Astrocyte (in vitro differentiated cells and primary cell): Measurements from ENCODE around the gene HTR3A. TPM values are rescaled to one million over a fixed set of nuclear protein-coding genes. Genes with fewer than 3 reads are reported as not detected.

ENCODE experiments used
- DNase-seq: peaks from one replicate; pipeline ENCODE4 v3.0.0-alpha.2; 2010; ENCODE audit warnings: low read depth
- FAIRE-seq: peaks from 2 replicates; lab custom pipeline; 2011; peaks lifted over from hg19 to GRCh38; lab: Jason Lieb, UNC
- H2AFZ ChIP-seq: 2 replicates; pipeline ENCODE4 v1.6.0; 2012; ENCODE audit warnings: low read depth, low read length, inconsistent platforms
- H3K27ac ChIP-seq: 2 replicates; pipeline ENCODE4 v1.5.1; 2011; ENCODE audit warnings: low read depth, low read length, inconsistent platforms
- H3K27me3 ChIP-seq: 2 replicates; pipeline ENCODE4 v1.6.0; 2011; ENCODE audit warnings: low read length, inconsistent platforms; ENCODE audit not compliant: insufficient read depth
- H3K36me3 ChIP-seq: 2 replicates; pipeline ENCODE4 v1.5.1; 2011; ENCODE audit warnings: low read length, inconsistent platforms; ENCODE audit not compliant: insufficient read depth
- H3K4me1 ChIP-seq: 2 replicates; pipeline ENCODE4 v1.5.1; 2011; ENCODE audit warnings: low read length, inconsistent platforms; ENCODE audit not compliant: insufficient read depth
- H3K4me2 ChIP-seq: 2 replicates; pipeline ENCODE4 v1.6.0; 2012; ENCODE audit warnings: low read length, inconsistent platforms
- H3K4me3 ChIP-seq: 2 replicates; pipeline ENCODE4 v1.5.1; 2011; ENCODE audit warnings: low read depth, mild to moderate bottlenecking, low read length, inconsistent platforms; ENCODE audit not compliant: insufficient read depth
- H3K79me2 ChIP-seq: 2 replicates; pipeline ENCODE4 v1.6.0; 2012; ENCODE audit warnings: mild to moderate bottlenecking, low read length, inconsistent platforms; ENCODE audit not compliant: insufficient read depth
- H3K9ac ChIP-seq: 2 replicates; pipeline ENCODE4 v1.6.0; 2012; ENCODE audit warnings: mild to moderate bottlenecking, low read length, inconsistent platforms
- H3K9me3 ChIP-seq: 2 replicates; pipeline ENCODE4 v1.5.1; 2012; ENCODE audit warnings: low read depth, mild to moderate bottlenecking, low read length, inconsistent platforms; ENCODE audit not compliant: insufficient read depth
- H4K20me1 ChIP-seq: 2 replicates; pipeline ENCODE4 v1.6.0; 2012; ENCODE audit warnings: low read length, inconsistent platforms; ENCODE audit not compliant: insufficient read depth
- H3K27ac Mint-ChIP-seq: one replicate; pipeline ENCODE4 v1.8.0; 2021; ENCODE audit warnings: mild to moderate bottlenecking, mixed read lengths; ENCODE audit not compliant: unreplicated experiment
- H3K27me3 Mint-ChIP-seq: one replicate; pipeline ENCODE4 v1.8.0; 2021; ENCODE audit warnings: low read depth, mixed read lengths; ENCODE audit not compliant: unreplicated experiment
- H3K36me3 Mint-ChIP-seq: one replicate; pipeline ENCODE4 v1.8.0; 2021; ENCODE audit warnings: low read depth, mixed read lengths; ENCODE audit not compliant: unreplicated experiment
- H3K4me1 Mint-ChIP-seq: one replicate; pipeline ENCODE4 v1.8.0; 2021; ENCODE audit warnings: low read depth, mixed read lengths; ENCODE audit not compliant: unreplicated experiment
- H3K4me3 Mint-ChIP-seq: one replicate; pipeline ENCODE4 v1.8.0; 2021; ENCODE audit warnings: mild to moderate bottlenecking, moderate library complexity, mixed read lengths; ENCODE audit not compliant: unreplicated experiment
- H3K9me3 Mint-ChIP-seq: one replicate; pipeline ENCODE4 v1.8.0; 2021; ENCODE audit warnings: mild to moderate bottlenecking, mixed read lengths; ENCODE audit not compliant: unreplicated experiment
- EZH2 ChIP-seq: IDR thresholded peaks from 2 replicates; pipeline ENCODE4 v1.6.1; 2012; ENCODE audit warnings: mild to moderate bottlenecking, low read length, inconsistent platforms; ENCODE audit not compliant: insufficient read depth
- total RNA-seq: library from RNA; stranded (reverse); gene quantifications from 2 replicates; pipeline ENCODE4 v1.2.1, GENCODE V29; 2021
- TF ChIP-seq, protein P1 (sequence below): IDR thresholded peaks from 2 replicates; pipeline ENCODE4 v1.5.1; 2011; ENCODE audit warnings: low read depth, mild to moderate bottlenecking, inconsistent platforms, low read length, moderate library complexity; ENCODE audit not compliant: insufficient read depth

Gene HTR3A
- total RNA-seq, 1 donor from 2014 or later: not detected

DNA sequence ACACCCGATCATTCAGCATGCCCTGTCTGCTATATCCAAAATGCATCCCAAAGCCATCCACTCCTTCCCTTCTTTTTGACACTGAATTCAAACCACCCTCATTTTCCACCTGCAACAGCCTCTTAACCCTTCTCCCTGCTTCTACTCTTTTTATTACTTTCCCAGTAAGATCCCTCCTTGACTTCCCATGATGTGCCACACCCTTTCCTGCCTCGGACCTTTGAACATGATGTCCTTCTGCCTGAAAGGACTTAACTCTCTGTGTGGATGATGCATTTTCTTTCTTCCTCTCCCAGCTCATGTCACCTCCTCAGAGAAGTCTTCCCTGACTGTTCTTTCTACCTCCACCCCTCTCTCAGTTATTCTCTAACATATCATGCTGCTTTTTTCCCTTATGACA is 36.5 kb downstream of the HTR3A start:
- Histone ChIP-seq H3K9ac (no peak overlapping the region), H3K4me1 (no peaks in the 10 kb centered on the region), H2AFZ (no peak overlapping the region), H3K4me2 (no peak overlapping the region), H3K79me2 (no peaks in the 10 kb centered on the region), H3K4me3 (no peak overlapping the region), H3K36me3 (no peaks in the 10 kb centered on the region), H3K27ac (no peak overlapping the region), H3K27me3 (no peaks in the 10 kb centered on the region), H4K20me1 (no peaks in the 10 kb centered on the region), H3K9me3 (no peaks in the 10 kb centered on the region)
- H3K4me3 Mint-ChIP-seq: no peak overlapping the region
- H3K27ac Mint-ChIP-seq: no peak overlapping the region
- no peak for DNase-seq
- H3K27me3 Mint-ChIP-seq: peaks cover 41% of the 10 kb centered on the region
- no peaks in the 10 kb centered on the region for H3K36me3 Mint-ChIP-seq
- H3K4me1 Mint-ChIP-seq: peaks cover 5% of the 10 kb centered on the region
- FAIRE-seq: no peak
- no peak for TF ChIP-seq EZH2
- TF ChIP-seq, protein P1, sequence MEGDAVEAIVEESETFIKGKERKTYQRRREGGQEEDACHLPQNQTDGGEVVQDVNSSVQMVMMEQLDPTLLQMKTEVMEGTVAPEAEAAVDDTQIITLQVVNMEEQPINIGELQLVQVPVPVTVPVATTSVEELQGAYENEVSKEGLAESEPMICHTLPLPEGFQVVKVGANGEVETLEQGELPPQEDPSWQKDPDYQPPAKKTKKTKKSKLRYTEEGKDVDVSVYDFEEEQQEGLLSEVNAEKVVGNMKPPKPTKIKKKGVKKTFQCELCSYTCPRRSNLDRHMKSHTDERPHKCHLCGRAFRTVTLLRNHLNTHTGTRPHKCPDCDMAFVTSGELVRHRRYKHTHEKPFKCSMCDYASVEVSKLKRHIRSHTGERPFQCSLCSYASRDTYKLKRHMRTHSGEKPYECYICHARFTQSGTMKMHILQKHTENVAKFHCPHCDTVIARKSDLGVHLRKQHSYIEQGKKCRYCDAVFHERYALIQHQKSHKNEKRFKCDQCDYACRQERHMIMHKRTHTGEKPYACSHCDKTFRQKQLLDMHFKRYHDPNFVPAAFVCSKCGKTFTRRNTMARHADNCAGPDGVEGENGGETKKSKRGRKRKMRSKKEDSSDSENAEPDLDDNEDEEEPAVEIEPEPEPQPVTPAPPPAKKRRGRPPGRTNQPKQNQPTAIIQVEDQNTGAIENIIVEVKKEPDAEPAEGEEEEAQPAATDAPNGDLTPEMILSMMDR: no peak
- no peaks in the 10 kb centered on the region for H3K9me3 Mint-ChIP-seq

DNA sequence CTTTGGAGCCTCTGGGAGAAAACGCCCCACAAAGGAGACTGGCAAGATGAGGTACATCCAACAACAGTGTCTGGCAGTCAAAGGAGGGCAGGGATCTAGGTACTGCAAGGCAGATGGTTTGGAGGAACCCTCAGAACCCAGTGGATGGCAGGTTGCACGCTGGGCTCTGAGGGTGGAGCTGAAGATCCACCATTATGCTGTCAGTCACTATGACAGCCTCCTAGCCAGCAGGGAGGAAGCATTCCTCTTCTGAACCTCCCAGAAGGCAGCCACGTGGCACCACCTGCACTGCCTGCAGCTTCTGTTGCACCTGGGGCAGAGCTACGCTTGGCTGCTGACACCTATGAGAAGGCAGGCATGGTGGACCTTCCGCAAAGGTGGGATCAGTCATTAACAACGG is 40.2 kb downstream of the HTR3A start:
- Histone ChIP-seq H3K9me3 (no peaks in the 10 kb centered on the region), H3K4me3 (no peak overlapping the region), H3K27ac (no peak overlapping the region), H3K9ac (no peak overlapping the region), H3K79me2 (no peaks in the 10 kb centered on the region), H3K27me3 (no peaks in the 10 kb centered on the region), H3K36me3 (no peaks in the 10 kb centered on the region), H4K20me1 (no peaks in the 10 kb centered on the region), H3K4me2 (no peak overlapping the region), H2AFZ (no peak overlapping the region), H3K4me1 (no peaks in the 10 kb centered on the region)
- Mint-ChIP-seq H3K4me3 (no peak overlapping the region), H3K36me3 (no peaks in the 10 kb centered on the region), H3K27me3 (peaks cover 35% of the 10 kb centered on the region), H3K4me1 (no peaks in the 10 kb centered on the region), H3K9me3 (no peaks in the 10 kb centered on the region), H3K27ac (no peak overlapping the region)
- FAIRE-seq (no peak), DNase-seq (no peak)
- TF ChIP-seq EZH2: no peak
- TF ChIP-seq, protein P1: no peak

DNA sequence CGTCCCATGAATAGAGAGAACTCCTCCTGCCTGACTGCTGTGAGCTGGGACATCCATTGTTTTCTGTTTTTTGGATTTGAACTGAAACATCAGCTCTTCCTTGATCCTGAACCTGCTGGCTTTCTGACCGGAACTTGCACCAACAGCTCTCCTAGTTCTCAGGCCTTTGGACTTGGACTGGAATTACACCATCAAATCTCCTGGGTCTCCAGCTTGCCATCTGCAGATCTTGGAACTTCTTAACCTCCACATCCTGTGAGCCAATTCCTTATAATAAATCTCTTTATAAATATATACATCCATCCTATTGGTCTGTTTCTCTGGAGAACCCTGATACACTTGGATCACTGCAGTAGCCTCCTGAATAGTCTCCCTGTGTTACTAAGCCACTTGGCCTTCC is 42.1 kb downstream of the HTR3A start:
- no peak overlapping the region for H2AFZ ChIP-seq
- no peaks in the 10 kb centered on the region for H3K4me1 Mint-ChIP-seq
- no peak for FAIRE-seq

More for the DNA sequence above, 42.1 kb downstream of the HTR3A start:
- Histone ChIP-seq H3K27me3 (no peaks in the 10 kb centered on the region), H3K79me2 (no peaks in the 10 kb centered on the region), H3K4me1 (no peaks in the 10 kb centered on the region), H4K20me1 (no peaks in the 10 kb centered on the region), H3K9me3 (no peaks in the 10 kb centered on the region), H3K9ac (no peak overlapping the region), H3K36me3 (no peaks in the 10 kb centered on the region), H3K27ac (no peak overlapping the region), H3K4me2 (no peak overlapping the region), H3K4me3 (no peak overlapping the region)
- H3K4me3 Mint-ChIP-seq: no peak overlapping the region
- H3K27ac Mint-ChIP-seq: no peak overlapping the region
- TF ChIP-seq EZH2: no peak
- TF ChIP-seq, protein P1: no peak
- no peak for DNase-seq
- H3K9me3 Mint-ChIP-seq: no peaks in the 10 kb centered on the region
- H3K27me3 Mint-ChIP-seq: peaks cover 28% of the 10 kb centered on the region
- no peaks in the 10 kb centered on the region for H3K36me3 Mint-ChIP-seq
